Measurements from ENCODE around the gene TSACC.

DNA sequence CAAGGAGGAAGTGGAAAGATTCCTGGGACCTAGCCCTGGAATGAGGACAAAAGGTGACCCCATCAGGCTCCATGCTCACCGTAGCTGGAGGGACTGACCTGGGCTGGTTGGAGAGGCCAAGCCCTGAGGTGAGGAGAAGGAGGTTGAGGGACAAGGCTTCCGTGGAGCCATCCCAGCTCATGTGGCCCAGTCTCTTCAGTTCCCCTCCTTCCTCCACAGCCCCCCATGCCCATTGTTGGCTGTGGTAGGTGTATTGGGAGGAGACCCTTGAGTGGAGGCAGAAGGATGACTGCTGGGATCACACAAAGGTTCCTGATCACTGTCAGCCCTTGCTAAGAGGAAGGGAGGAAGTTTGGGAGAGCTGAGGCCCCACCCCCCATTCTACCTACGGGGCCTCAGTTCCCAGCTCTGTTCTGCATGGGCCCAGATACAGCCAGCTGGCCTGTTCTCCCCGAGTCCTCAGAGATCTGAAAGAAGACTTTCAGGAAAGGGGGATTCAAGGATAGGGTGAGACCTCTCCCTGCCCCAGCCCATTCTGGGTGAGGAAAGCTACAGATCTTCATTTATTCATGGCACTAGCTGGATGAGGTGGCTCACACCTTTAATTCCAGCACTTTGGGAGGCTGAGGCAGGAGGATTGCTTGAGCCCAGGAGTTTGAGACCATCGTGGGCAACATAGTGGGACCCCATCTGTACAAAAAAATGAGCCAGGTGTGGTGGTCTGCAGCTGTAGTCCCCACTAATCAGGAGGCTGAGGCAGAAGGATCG is 48.0 kb downstream of the TSACC start:
- TF ChIP-seq POLR2A (IDR thresholded peaks at IDR 0.05): no peak
- no peak for TF ChIP-seq CTCF (IDR thresholded peaks at IDR 0.05)

Measured in Peyer's patch (tissue), 4 donors.